AG04449 (cell line): Measurements from ENCODE around the gene USP9X.
"Not testable (repeated sequence)": the region's sequence is repeated elsewhere in the genome, so short reads cannot be mapped to it uniquely, and the experiment has no call there.

Experiments used
- CTCF ChIA-PET: fragments of 350-600 bp; formaldehyde crosslinking; extraction: SDS; loops from one replicate; lab custom pipeline; 2021; ENCODE audit warnings: antibody characterized with exemption; lab: Yijun Ruan, JAX
- POLR2A ChIA-PET: fragments of 400-600, 350-600 bp; formaldehyde crosslinking; extraction: SDS; loops from one replicate; lab custom pipeline; 2020; ENCODE audit warnings: antibody characterized with exemption, inconsistent platforms; lab: Yijun Ruan, JAX
- DNase-seq: peaks from one replicate; pipeline ENCODE4 v3.0.0-alpha.2; 2010; ENCODE audit warnings: low read depth, low spot score
- H3K4me3 ChIP-seq: 2 replicates; pipeline ENCODE4 v1.5.1; 2011; ENCODE audit warnings: low read depth, mild to moderate bottlenecking, control low read depth, low read length
- CTCF ChIP-seq: IDR thresholded peaks from one replicate; pipeline ENCODE4 v1.5.1; 2011; ENCODE audit warnings: mild to moderate bottlenecking, moderate library complexity, low read length, control low read depth, inconsistent platforms; ENCODE audit not compliant: insufficient read depth; ENCODE audit errors: missing control alignments

USP9X gene

GRCh38 chrX:41045960-41046567, 39.2 kb upstream of the USP9X start:
- CTCF ChIA-PET: interaction anchor here (1.2 kb wide), 1 partner anchor 12 kb away, joined by 3 read pairs; no protein-coding TSS in a partner anchor
- no peak overlapping the region for H3K4me3 ChIP-seq
- POLR2A ChIA-PET: no interaction called here
- DNase-seq: no peak
- TF ChIP-seq CTCF: no peak

GRCh38 chrX:41047878-41048534, 37.2 kb upstream of the USP9X start:
- H3K4me3 ChIP-seq: no peak overlapping the region
- no peak for DNase-seq
- TF ChIP-seq CTCF: no peak
- POLR2A ChIA-PET: no interaction called here
- CTCF ChIA-PET: no interaction called here

- H3K4me3 ChIP-seq: no peak overlapping the region
- TF ChIP-seq CTCF: no peak
- POLR2A ChIA-PET: no interaction called here
Measured at GRCh38 chrX:41050359-41050758, 34.9 kb upstream of the USP9X start.

GRCh38 chrX:41051288-41051687, 34.0 kb upstream of the USP9X start:
- no peak for TF ChIP-seq CTCF
- ChIA-PET CTCF (no interaction called here), POLR2A (no interaction called here)
- H3K4me3 ChIP-seq: no peak overlapping the region
- no peak for DNase-seq

More at GRCh38 chrX:41050359-41050758, 34.9 kb upstream of the USP9X start:
- DNase-seq: no peak
- CTCF ChIA-PET: no interaction called here

- TF ChIP-seq CTCF: no peak
- CTCF ChIA-PET: no interaction called here
- DNase-seq: no peak
- H3K4me3 ChIP-seq: no peak overlapping the region
- POLR2A ChIA-PET: no interaction called here
Measured at GRCh38 chrX:41055740-41056139, 29.5 kb upstream of the USP9X start.

GRCh38 chrX:41063276-41063675, 22.0 kb upstream of the USP9X start:
- POLR2A ChIA-PET, DNase-seq, H3K4me3 ChIP-seq: not testable (repeated sequence)
- CTCF ChIA-PET: interaction anchor here (0.6 kb wide), 1 partner anchor 9 kb away, joined by 3 read pairs; no protein-coding TSS in a partner anchor
